ENCODE measurements around the gene NOVA2. TPM values are rescaled to one million over a fixed set of nuclear protein-coding genes. Genes with fewer than 3 reads are reported as not detected.

NOVA2 gene
- total and polyA plus RNA-seq, 2 donors (not counting 3 experiments of a cell fraction or from before 2014, with no cell fraction given) = 5.6 to 34.2 TPM

DNA sequence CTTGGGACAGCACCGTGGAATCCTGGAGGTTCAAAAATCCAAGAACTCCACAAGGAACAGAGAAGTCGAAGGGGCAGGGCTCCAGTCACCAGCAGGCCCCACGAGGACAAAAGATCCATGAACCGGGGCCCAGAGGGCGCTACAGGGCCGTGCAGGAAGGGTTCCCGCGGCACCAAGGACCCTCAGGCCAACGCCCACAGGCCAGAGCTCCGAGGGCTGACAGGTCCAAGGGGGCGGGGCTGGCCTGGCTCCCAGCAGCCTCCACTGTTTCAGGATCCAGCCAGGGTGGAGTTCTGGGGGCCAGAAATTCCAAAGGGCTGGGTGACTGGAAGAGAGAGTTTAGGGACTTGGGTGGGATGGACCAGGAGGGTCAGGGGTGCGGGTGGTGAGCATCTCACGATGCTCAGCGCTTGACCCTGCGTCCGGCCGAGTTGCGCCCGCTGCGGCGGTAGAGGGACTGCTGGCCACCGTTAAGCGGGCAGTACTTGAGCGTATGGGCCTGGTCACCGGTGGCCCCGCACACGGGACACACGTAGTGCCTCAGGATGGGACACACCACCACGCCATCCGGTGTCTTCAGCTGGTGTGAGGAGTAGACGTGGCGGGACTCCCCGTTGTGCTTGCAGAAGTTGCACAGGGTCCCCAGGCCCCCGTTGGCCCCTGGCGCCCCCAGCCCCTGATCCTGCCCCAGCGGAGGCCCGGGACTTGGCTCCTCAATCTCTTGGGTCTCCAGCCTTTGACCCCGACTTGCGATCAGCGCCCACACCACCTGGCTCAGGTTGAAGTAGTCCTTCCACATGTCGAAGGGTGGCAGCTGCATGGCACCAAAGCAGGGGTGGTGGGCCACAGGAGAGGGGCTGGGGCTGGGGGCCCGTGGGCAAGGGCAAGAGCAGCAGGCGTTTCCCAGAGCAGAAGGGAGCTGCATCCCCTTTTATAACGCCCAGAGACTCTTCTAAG is 59.5 kb downstream of the NOVA2 start, which contains the start of gene NANOS2:
Gene NANOS2 (minus strand): TSS at position 905 of the 957 bp plus-strand sequence. CDS start 85 bp downstream, at position 820.
- TF ChIP-seq POLR2AphosphoS5 (IDR thresholded peaks at IDR 0.05; ENCODE audit: insufficient read depth, low read depth, low read length) = no peak
- TF ChIP-seq, protein P1, sequence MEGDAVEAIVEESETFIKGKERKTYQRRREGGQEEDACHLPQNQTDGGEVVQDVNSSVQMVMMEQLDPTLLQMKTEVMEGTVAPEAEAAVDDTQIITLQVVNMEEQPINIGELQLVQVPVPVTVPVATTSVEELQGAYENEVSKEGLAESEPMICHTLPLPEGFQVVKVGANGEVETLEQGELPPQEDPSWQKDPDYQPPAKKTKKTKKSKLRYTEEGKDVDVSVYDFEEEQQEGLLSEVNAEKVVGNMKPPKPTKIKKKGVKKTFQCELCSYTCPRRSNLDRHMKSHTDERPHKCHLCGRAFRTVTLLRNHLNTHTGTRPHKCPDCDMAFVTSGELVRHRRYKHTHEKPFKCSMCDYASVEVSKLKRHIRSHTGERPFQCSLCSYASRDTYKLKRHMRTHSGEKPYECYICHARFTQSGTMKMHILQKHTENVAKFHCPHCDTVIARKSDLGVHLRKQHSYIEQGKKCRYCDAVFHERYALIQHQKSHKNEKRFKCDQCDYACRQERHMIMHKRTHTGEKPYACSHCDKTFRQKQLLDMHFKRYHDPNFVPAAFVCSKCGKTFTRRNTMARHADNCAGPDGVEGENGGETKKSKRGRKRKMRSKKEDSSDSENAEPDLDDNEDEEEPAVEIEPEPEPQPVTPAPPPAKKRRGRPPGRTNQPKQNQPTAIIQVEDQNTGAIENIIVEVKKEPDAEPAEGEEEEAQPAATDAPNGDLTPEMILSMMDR (IDR thresholded peaks at IDR 0.05; ENCODE audit: extremely low read depth in 1 of 2, insufficient read depth in 1 of 2, low read depth in 1 of 2, low read length in 2 of 2) = peak; percentile 40 to 47
- Histone ChIP-seq H3K36me3 (ENCODE audit: control insufficient read depth in 2 of 2, extremely low read depth in 1 of 2, insufficient read depth in 2 of 2, low read length in 2 of 2) (no peaks in the 10 kb centered on the region), H3K27me3 (ENCODE audit: control insufficient read depth in 2 of 2, insufficient read depth in 2 of 2, low read length in 2 of 2) (no peaks in the 10 kb centered on the region), H3K4me2 (ENCODE audit: insufficient read depth, low read length) (no peak within 1 kb of the TSS), H3K4me1 (ENCODE audit: control insufficient read depth, extremely low read depth, insufficient read depth, low read length) (no peaks in the 10 kb centered on the region), H4K20me1 (replicated peaks; ENCODE audit: control insufficient read depth, extremely low read depth, insufficient read depth, low read length) (no peaks in the 10 kb centered on the region), H3K27ac (ENCODE audit: insufficient read depth, low read depth, low read length) (no peak within 1 kb of the TSS), H3K4me3 (replicated peaks in 1 of 3; ENCODE audit: insufficient read depth in 1 of 3, low read depth in 1 of 3, low read length in 3 of 3) (no peak within 1 kb of the TSS), H3K9me1 (replicated peaks; ENCODE audit: control insufficient read depth, extremely low read depth, insufficient read depth, low read length) (no peaks in the 10 kb centered on the region), H3K9ac (replicated peaks; ENCODE audit: extremely low read depth, insufficient read depth, low read length) (no peak within 1 kb of the TSS), H3K79me2 (ENCODE audit: control insufficient read depth, insufficient read depth, low read length) (no peaks in the 10 kb centered on the region), H3K9me3 (replicated peaks; ENCODE audit: control insufficient read depth, insufficient read depth, low read length) (no peaks in the 10 kb centered on the region), H2AFZ (ENCODE audit: low read depth, low read length) (peak within 1 kb of the TSS; percentile 27)
- DNase-seq (ENCODE audit: low read depth, low spot score) = peak; percentile 32
- ChIA-PET CTCF (interaction anchor here (0.6 to 1.5 kb wide), 6 partner anchors 12 to 163 kb away, joined by 3 to 5 read pairs (median 3); partner anchors contain the start of gene MYPOP), POLR2A (no interaction called here)
- dilution Hi-C loops (cut with MboI; ENCODE audit: extremely low pct_ligation_motif_present, low sequenced_read_pairs) (no loop called here), intact Hi-C loops (cut with micrococcal nuclease) (loop anchor here (2.0 kb wide), 2 partner anchors 95 to 103 kb away; no protein-coding TSS in a partner anchor)
- BruUV-seq (replicated peaks) = no TSS peak
- peak; percentile 70 for FAIRE-seq

DNA sequence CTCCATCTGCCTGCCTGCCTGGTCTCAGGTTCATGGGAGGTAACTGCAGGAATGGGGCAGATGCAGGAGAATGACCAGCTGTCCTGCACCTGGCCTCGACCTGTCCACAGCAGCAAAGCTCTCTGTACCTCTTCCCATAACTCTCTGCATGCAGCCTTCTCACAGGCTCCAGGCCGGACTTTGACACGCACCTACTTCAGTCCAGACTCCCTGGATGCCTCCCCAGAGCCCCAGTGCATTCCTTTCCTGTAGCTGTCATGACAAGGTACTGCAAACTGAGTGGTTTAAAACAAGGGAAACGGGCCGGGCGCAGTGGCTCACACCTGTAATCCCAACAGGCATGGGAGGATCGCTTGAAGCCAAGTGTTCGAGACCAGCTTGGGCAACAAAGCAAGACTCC is 62.4 kb downstream of the NOVA2 start:
- Histone ChIP-seq H3K27me3 (ENCODE audit: control insufficient read depth in 2 of 2, insufficient read depth in 2 of 2, low read length in 2 of 2) (no peaks in the 10 kb centered on the region), H3K9me3 (replicated peaks; ENCODE audit: control insufficient read depth, insufficient read depth, low read length) (no peaks in the 10 kb centered on the region), H3K27ac (ENCODE audit: insufficient read depth, low read depth, low read length) (no peak overlapping the region), H3K36me3 (ENCODE audit: control insufficient read depth in 2 of 2, extremely low read depth in 1 of 2, insufficient read depth in 2 of 2, low read length in 2 of 2) (no peaks in the 10 kb centered on the region), H3K4me3 (replicated peaks in 1 of 3; ENCODE audit: insufficient read depth in 1 of 3, low read depth in 1 of 3, low read length in 3 of 3) (no peak overlapping the region), H3K9me1 (replicated peaks; ENCODE audit: control insufficient read depth, extremely low read depth, insufficient read depth, low read length) (no peaks in the 10 kb centered on the region), H3K79me2 (ENCODE audit: control insufficient read depth, insufficient read depth, low read length) (no peaks in the 10 kb centered on the region), H3K4me2 (ENCODE audit: insufficient read depth, low read length) (no peak overlapping the region), H2AFZ (ENCODE audit: low read depth, low read length) (no peak overlapping the region), H3K9ac (replicated peaks; ENCODE audit: extremely low read depth, insufficient read depth, low read length) (no peak overlapping the region), H3K4me1 (ENCODE audit: control insufficient read depth, extremely low read depth, insufficient read depth, low read length) (no peaks in the 10 kb centered on the region), H4K20me1 (replicated peaks; ENCODE audit: control insufficient read depth, extremely low read depth, insufficient read depth, low read length) (no peaks in the 10 kb centered on the region)
- no TSS peak for BruUV-seq (replicated peaks)
- ChIA-PET POLR2A (no interaction called here), CTCF (interaction anchor here (1.0 kb wide), 1 partner anchor 8 kb away, joined by 4 read pairs; no protein-coding TSS in a partner anchor)
- no peak for DNase-seq (ENCODE audit: low read depth, low spot score)
- TF ChIP-seq, protein P2, sequence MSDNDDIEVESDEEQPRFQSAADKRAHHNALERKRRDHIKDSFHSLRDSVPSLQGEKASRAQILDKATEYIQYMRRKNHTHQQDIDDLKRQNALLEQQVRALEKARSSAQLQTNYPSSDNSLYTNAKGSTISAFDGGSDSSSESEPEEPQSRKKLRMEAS (IDR thresholded peaks at IDR 0.05; ENCODE audit: insufficient read depth, insufficient read length) = no peak
- TF ChIP-seq JUN (IDR thresholded peaks at IDR 0.05; ENCODE audit: borderline replicate concordance, insufficient read depth, insufficient read length, low read depth) (no peak), MYC (IDR thresholded peaks at IDR 0.05; ENCODE audit: low read depth, low read length) (no peak), GATA2 (IDR thresholded peaks at IDR 0.05; ENCODE audit: insufficient read depth, insufficient read length, low read depth, low read length) (no peak), FOS (IDR thresholded peaks at IDR 0.05; ENCODE audit: borderline replicate concordance, insufficient read depth, low read length) (no peak), EZH2 (IDR thresholded peaks at IDR 0.05; ENCODE audit: borderline replicate concordance, low read depth, low read length, severe bottlenecking) (no peak), POLR2AphosphoS5 (IDR thresholded peaks at IDR 0.05; ENCODE audit: insufficient read depth, low read depth, low read length) (no peak), POLR2A (IDR thresholded peaks at IDR 0.05; ENCODE audit: low read depth, low read length) (no peak)
- TF ChIP-seq, protein P1 (IDR thresholded peaks at IDR 0.05; ENCODE audit: extremely low read depth in 1 of 2, insufficient read depth in 1 of 2, low read depth in 1 of 2, low read length in 2 of 2) = no peak
- intact Hi-C loops (cut with micrococcal nuclease) (no loop called here), dilution Hi-C loops (cut with MboI; ENCODE audit: extremely low pct_ligation_motif_present, low sequenced_read_pairs) (no loop called here)
- no peak for FAIRE-seq
